Breast epithelium (tissue), 4 donors: ENCODE results near the gene SMARCAL1. TPM values are rescaled to one million over a fixed set of nuclear protein-coding genes. Genes with fewer than 3 reads are reported as not detected.

Source experiments
- DNase-seq, 2 donors: peaks; one replicate each; pipeline ENCODE4 v3.0.0-alpha.2; 2019; ENCODE audit warnings: low spot score in 2 of 2
- H3K27ac ChIP-seq, 2 donors: fragments of 200-600 bp; sonication (generic) in 1 of 2; one replicate each; pipeline ENCODE4 v1.5.1; 2016 to 2019; ENCODE audit warnings: mild to moderate bottlenecking in 1 of 2
- H3K27me3 ChIP-seq, 2 donors: fragments of 200-600 bp; sonication (generic) in 1 of 2; one replicate each; pipeline versions ENCODE4 v1.5.1 to v1.6.0; 2017 to 2019; ENCODE audit warnings: control low read depth in 1 of 2, mild to moderate bottlenecking in 1 of 2
- H3K36me3 ChIP-seq: fragments of 200-600 bp; one replicate; pipeline ENCODE4 v1.5.1; 2019
- H3K4me1 ChIP-seq, 2 donors: fragments of 200-600 bp; sonication (generic); one replicate each; pipeline ENCODE4 v1.5.1; 2016 to 2019; ENCODE audit warnings: control low read depth in 1 of 2
- H3K4me3 ChIP-seq, 3 donors: fragments of 200-600 bp; sonication (generic); 1 replicate in 2 of 3; 2 replicates in 1 of 3; pipeline ENCODE4 v1.5.1; 2016 to 2019; ENCODE audit warnings: mild to moderate bottlenecking in 3 of 3, moderate library complexity in 2 of 3
- H3K9me3 ChIP-seq, 2 donors: fragments of 200-600 bp; sonication (generic) in 1 of 2; one replicate each; pipeline ENCODE4 v1.5.1; 2016 to 2019; ENCODE audit warnings: control low read depth in 1 of 2
- POLR2A ChIP-seq: fragments of 450-650 bp; IDR thresholded peaks from one replicate; pipeline ENCODE4 v1.6.1; 2016; ENCODE audit warnings: antibody characterized with exemption, mild to moderate bottlenecking, moderate library complexity
- POLR2AphosphoS5 ChIP-seq, 3 donors: sonication (generic); formaldehyde crosslinking; IDR thresholded peaks; one replicate each; pipeline ENCODE4 v1.6.1; 2017; ENCODE audit warnings: antibody characterized with exemption in 3 of 3
- intact Hi-C: fragments of 100-400 bp; cut with DNase I; formaldehyde crosslinking; loops from one replicate; pipeline ENCODE4 v1.15.1; 2023; ENCODE audit warnings: low total_unique reads
- total RNA-seq, 3 donors: library from RNA; depleted of rRNA; stranded (reverse); fragments of >200 nt; gene quantifications; one replicate each; pipeline ENCODE4 v1.1.0, GENCODE V29; 2016
- TF ChIP-seq, protein P1 (sequence below), 3 donors: fragments of 450-650 bp; IDR thresholded peaks; one replicate each; pipeline ENCODE4 v1.5.1; 2016 to 2017; ENCODE audit warnings: antibody characterized with exemption in 3 of 3, mild to moderate bottlenecking in 3 of 3, moderate library complexity in 3 of 3

SMARCAL1 gene
- total RNA-seq, 3 donors from 2014 or later = 12.0 to 28.1 (median 20.6) TPM

DNA sequence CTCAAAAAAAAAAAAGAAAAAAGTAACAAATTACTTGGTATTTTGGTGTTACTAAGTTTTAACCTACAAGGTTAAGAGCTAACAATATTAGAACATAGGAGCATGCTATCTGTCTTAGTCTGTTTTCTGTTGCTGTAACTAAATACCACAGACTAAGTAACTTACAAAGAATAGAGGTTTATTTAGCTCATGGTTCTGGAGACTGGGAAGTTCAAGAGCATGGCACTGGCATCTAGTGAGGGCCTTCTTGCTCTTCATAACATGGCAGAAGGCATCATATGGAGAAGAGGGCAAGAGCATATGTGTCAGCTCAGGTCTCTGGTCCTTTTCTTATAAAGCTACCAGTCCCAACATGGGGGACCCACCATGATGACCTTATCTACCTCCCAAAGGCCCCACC lies 36.5 kb downstream of the SMARCAL1 start:
- no peaks in the 10 kb centered on the region for H3K27me3 ChIP-seq
- H3K4me3 ChIP-seq = no peak overlapping the region
- H3K36me3 ChIP-seq = peaks cover 13% of the 10 kb centered on the region
- H3K9me3 ChIP-seq = no peaks in the 10 kb centered on the region
- H3K4me1 ChIP-seq = no peaks in the 10 kb centered on the region
- intact Hi-C loops = loop anchor here (5.0 kb wide), 1 partner anchor 163 kb away; no protein-coding TSS in a partner anchor
- no peak overlapping the region for H3K27ac ChIP-seq
- no peak for DNase-seq
- TF ChIP-seq POLR2AphosphoS5 (IDR thresholded peaks at IDR 0.05) (no peak), POLR2A (no peak)
- TF ChIP-seq, protein P1, sequence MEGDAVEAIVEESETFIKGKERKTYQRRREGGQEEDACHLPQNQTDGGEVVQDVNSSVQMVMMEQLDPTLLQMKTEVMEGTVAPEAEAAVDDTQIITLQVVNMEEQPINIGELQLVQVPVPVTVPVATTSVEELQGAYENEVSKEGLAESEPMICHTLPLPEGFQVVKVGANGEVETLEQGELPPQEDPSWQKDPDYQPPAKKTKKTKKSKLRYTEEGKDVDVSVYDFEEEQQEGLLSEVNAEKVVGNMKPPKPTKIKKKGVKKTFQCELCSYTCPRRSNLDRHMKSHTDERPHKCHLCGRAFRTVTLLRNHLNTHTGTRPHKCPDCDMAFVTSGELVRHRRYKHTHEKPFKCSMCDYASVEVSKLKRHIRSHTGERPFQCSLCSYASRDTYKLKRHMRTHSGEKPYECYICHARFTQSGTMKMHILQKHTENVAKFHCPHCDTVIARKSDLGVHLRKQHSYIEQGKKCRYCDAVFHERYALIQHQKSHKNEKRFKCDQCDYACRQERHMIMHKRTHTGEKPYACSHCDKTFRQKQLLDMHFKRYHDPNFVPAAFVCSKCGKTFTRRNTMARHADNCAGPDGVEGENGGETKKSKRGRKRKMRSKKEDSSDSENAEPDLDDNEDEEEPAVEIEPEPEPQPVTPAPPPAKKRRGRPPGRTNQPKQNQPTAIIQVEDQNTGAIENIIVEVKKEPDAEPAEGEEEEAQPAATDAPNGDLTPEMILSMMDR (IDR thresholded peaks at IDR 0.05) = no peak

DNA sequence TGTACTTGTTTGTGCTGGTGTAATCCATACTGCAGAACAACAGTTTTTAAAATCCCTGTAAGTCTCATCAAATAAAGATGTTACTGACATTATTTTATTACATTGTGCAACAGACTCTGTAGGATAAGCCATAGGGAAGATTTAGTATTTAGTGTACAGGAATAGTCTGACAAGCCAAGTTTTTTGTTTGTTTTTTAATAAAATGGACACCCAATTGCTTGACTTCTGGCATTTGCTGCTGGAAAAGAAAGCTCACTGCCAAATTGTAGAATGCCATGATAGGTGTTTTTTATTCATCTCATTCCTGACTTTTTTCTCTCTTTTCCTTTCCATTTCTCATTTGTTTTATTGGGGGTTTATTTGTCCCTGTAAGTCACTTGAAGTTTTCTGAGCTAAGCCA lies 38.1 kb downstream of the SMARCAL1 start:
- H3K27ac ChIP-seq = no peak overlapping the region
- no peaks in the 10 kb centered on the region for H3K4me1 ChIP-seq
- intact Hi-C loops = no loop called here
- no peak for DNase-seq
- no peaks in the 10 kb centered on the region for H3K27me3 ChIP-seq
- H3K9me3 ChIP-seq = no peaks in the 10 kb centered on the region
- TF ChIP-seq POLR2A = no peak
- no peak for TF ChIP-seq POLR2AphosphoS5 (IDR thresholded peaks at IDR 0.05)
- TF ChIP-seq, protein P1 (IDR thresholded peaks at IDR 0.05) = no peak
- H3K36me3 ChIP-seq = peaks cover 17% of the 10 kb centered on the region
- H3K4me3 ChIP-seq = no peak overlapping the region

GRCh38 chr2:216450784-216451183 lies 38.5 kb downstream of the SMARCAL1 start:
- Histone ChIP-seq H3K4me1 (no peaks in the 10 kb centered on the region), H3K36me3 (peaks cover 17% of the 10 kb centered on the region), H3K27me3 (no peaks in the 10 kb centered on the region), H3K27ac (no peak overlapping the region), H3K9me3 (no peaks in the 10 kb centered on the region), H3K4me3 (no peak overlapping the region)
- intact Hi-C loops = no loop called here
- no peak for DNase-seq
- no peak for TF ChIP-seq POLR2A

DNA sequence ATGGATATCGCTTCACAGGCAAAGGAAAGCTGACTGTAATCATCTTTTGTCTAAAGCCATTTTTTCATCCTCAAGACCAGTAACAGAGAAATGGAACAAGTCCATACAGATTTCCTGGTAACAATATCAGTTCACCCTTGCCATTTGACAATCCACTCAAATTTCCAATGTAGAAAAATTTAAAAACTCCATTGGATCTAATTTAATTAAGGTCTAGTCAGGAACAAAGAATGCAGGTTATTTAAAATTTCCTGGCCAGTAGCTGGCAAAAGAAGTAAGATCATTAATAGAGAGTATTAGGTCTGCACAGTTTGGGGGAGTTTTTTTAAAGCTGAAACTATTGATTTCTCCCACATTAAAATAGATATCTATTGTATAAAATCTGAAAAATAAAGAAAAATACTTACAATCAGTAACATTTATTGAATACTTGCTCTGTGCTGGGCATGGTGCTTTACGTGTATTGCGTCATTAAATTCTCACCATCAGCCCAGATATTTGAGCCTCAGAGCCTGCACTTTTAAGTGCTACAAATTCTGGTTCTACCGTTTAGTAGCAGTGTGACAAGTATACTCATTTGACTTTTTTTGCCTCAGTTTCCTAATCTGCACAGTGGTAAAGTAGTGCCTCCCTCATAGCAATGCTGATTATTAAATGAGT lies 41.8 kb downstream of the SMARCAL1 start:
- Histone ChIP-seq H3K9me3 (no peaks in the 10 kb centered on the region), H3K27me3 (no peaks in the 10 kb centered on the region), H3K4me3 (no peak overlapping the region), H3K36me3 (peaks cover 10% of the 10 kb centered on the region), H3K4me1 (no peaks in the 10 kb centered on the region), H3K27ac (no peak overlapping the region)
- intact Hi-C loops = no loop called here
- no peak for DNase-seq
- TF ChIP-seq, protein P1 (IDR thresholded peaks at IDR 0.05) = no peak
- TF ChIP-seq POLR2AphosphoS5 (IDR thresholded peaks at IDR 0.05) (no peak), POLR2A (no peak)

DNA sequence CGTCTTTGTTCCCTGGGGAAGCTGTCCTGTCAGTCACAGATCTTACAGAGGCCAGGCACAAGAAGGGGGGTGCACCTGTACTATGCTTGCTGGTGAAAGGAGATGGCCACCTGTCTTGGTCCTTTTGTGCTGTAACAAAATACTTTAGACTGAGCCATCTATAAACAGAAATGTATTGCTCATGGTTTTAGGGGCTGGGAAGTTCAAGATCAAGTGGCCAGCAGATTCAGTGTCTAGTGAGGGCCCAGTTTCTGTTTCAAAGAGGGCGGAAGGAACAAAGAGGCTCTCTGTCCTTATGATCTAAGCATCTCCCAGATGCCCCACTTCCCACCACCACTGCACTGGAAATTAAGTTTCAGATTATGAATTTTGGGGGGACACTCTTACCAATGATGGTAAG lies 50.9 kb downstream of the SMARCAL1 start:
- H3K4me1 ChIP-seq = no peaks in the 10 kb centered on the region
- TF ChIP-seq POLR2A (no peak), POLR2AphosphoS5 (IDR thresholded peaks at IDR 0.05) (no peak)
- TF ChIP-seq, protein P1 (IDR thresholded peaks at IDR 0.05) = no peak
- intact Hi-C loops = no loop called here
- no peak overlapping the region for H3K4me3 ChIP-seq
- DNase-seq = no peak
- H3K36me3 ChIP-seq = no peaks in the 10 kb centered on the region
- H3K9me3 ChIP-seq = no peaks in the 10 kb centered on the region
- no peaks in the 10 kb centered on the region for H3K27me3 ChIP-seq
- H3K27ac ChIP-seq = no peak overlapping the region
